GM12865 (cell line): ENCODE results near the gene EME1.
A peak's percentile ranks its signal among the peaks of the same experiment; 100 is the strongest.

Experiments
- DNase-seq: peaks from one replicate; pipeline ENCODE4 v3.0.0; 2010; ENCODE audit warnings: low read depth
- H3K4me3 ChIP-seq: 2 replicates; pipeline ENCODE4 v1.5.1; 2011; ENCODE audit warnings: mild to moderate bottlenecking, low read depth, low read length, control low read depth
- TF ChIP-seq, protein P1 (sequence below): IDR thresholded peaks from 2 replicates; pipeline ENCODE4 v1.5.1; 2011; ENCODE audit warnings: low read length, control low read depth, low read depth, inconsistent platforms; ENCODE audit not compliant: insufficient read depth; ENCODE audit errors: missing control alignments

Gene EME1

DNA sequence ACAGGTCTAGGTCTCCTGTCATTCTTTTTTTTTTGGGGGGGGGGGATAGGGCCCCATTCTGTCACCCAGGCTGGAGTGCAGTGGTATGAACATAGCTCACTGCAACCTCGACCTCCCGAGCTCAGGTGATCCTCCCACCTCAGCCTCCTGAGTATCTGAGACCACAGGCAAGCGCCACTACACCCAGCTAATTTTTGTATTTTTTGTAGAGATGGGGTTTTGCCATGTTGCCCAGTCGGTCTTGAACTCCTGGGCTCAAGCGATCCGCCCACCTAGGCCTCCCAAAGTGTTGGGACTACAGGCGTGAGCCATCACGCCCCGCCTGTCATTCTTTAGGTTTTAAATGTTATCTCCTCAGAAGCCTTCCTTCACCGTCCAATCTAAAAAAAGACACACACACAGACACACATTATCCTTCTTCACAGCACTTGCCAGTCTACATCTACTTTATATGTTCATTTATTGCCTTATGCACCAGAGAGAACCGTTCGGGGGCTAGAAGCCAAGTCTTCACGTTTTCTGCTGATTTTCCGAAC is 739 bp upstream of the EME1 start:
- H3K4me3 ChIP-seq, result peak overlapping the region; percentile 69
- no peak for DNase-seq
- TF ChIP-seq, protein P1, sequence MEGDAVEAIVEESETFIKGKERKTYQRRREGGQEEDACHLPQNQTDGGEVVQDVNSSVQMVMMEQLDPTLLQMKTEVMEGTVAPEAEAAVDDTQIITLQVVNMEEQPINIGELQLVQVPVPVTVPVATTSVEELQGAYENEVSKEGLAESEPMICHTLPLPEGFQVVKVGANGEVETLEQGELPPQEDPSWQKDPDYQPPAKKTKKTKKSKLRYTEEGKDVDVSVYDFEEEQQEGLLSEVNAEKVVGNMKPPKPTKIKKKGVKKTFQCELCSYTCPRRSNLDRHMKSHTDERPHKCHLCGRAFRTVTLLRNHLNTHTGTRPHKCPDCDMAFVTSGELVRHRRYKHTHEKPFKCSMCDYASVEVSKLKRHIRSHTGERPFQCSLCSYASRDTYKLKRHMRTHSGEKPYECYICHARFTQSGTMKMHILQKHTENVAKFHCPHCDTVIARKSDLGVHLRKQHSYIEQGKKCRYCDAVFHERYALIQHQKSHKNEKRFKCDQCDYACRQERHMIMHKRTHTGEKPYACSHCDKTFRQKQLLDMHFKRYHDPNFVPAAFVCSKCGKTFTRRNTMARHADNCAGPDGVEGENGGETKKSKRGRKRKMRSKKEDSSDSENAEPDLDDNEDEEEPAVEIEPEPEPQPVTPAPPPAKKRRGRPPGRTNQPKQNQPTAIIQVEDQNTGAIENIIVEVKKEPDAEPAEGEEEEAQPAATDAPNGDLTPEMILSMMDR, result no peak

DNA sequence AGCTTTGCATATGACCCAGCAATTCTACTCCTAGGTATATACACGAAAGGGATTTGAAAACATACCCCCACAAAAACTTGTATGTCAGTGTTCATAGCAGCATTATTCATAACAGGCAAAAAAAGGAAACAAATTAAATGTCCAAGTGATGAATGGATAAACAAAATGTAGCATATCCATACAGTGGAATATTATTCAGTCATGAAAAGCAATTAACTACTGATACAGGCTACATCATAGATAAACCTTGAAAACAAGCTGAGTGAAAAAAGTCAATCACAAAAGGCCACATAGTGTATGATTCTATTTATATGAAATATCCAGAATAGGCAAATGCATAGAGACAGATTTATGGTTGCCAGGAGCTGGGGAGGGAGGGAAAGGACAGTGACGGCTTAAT is 676 bp downstream of the EME1 start:
- no peak for DNase-seq
- peak overlapping the region; percentile 69 for H3K4me3 ChIP-seq
- TF ChIP-seq, protein P1, result no peak

DNA sequence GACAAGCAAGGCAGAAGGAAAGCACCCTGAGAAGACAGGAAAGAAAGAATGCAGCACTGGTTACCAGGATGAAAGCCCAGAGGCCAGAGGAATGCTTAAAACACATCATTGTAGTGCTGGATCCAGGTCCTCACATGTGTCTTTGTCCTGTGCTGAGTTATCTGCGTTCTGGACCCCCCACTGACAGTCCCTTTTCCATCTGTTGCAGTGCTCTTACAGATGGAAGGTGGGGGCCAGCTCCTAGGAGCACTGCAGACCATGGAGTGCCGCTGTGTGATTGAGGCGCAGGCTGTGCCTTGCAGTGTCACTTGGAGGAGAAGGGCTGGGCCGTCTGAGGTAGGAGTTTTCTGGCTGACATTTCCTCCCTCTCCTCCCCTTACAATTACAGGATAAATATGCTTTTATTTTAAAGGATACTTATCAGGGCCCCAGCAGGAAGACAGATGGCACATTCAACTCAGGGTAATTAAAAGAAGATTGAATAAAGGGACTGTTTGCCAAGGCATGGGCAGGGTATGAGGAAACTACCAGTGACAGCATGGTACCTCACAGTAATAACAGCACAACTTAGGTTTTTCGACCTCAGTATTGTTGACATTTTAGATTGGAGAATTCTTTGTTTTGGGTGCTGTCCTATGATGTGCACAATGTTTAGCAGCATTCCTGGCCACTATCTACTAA is 3.0 kb downstream of the EME1 start:
- DNase-seq, result no peak
- H3K4me3 ChIP-seq, result no peak overlapping the region
- TF ChIP-seq, protein P1, result no peak

DNA sequence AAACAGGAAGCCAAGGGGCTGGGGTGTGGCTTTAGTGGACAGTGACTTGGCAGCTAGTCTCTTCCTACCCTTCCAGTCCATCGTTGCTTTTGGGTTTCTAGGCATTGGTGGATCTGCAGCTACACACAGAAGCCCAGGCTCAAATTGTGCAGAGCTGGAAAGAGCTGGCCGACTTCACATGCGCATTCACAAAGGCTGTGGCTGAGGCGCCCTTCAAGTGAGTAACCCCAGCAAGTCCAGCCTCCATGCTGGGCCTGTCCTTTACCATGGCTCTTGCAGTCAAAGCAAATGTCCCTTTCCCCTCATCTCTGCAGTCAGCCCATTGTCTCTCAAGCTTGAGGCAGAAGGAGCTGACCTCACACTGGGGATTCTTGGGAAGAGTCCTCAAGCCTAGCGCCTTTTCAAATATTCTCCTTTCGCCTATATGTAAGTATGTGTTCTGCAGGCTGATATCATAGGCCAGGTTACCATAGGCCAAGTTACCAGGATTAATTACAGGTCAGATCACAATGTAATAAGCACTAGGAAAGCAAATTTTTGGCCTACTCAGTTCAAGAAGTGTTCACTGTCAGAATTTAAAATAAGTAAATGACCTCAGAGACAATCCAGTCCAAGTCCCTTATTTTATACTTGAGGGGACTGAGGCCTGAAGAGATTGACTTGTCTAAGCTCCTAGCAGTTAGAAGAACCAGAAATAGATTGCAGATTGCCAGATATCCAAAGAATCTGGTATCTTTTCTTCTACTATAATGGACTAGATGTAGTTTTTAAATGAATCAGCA is 6.5 kb downstream of the EME1 start:
- H3K4me3 ChIP-seq, result no peak overlapping the region
- DNase-seq, result no peak
- TF ChIP-seq, protein P1, result no peak

DNA sequence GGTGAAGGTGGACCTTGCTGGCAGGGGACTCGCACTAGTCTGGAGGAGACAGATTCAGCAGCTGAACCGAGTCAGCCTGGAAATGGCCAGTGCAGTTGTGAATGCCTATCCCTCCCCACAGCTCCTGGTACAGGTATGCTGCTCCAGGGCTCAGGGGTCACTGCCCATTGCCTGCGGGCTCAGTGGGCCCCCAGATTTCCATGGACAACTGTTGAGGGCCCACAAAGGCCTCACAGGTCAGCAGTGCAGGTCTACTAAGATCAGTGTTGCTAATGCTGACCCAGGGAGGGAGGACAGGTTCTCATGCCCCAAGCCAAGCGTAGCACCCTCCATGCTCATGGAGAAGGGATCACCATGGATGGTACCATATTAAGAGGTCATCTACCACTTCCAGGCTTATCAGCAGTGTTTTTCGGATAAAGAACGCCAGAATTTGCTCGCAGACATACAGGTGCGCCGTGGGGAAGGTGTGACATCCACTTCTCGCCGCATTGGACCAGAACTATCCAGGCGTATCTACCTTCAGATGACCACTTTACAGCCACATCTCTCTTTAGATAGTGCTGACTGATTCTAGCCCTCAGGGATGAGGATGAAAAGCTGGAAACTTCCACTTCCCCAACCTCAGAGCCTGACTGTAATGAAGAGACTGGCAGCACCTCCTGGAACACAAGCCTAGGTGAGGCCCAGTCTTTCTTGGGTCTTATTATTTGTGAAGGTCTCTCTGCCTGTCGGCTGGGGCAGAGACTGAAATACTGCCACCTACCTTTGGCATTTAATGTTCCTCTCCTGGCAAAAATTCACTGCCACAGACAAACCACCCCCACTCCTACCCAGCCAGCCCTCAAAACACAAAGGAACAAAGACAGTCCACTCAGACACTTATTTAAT is 7.6 kb downstream of the EME1 start:
- DNase-seq, result no peak
- H3K4me3 ChIP-seq, result no peak overlapping the region
- TF ChIP-seq, protein P1, result no peak

DNA sequence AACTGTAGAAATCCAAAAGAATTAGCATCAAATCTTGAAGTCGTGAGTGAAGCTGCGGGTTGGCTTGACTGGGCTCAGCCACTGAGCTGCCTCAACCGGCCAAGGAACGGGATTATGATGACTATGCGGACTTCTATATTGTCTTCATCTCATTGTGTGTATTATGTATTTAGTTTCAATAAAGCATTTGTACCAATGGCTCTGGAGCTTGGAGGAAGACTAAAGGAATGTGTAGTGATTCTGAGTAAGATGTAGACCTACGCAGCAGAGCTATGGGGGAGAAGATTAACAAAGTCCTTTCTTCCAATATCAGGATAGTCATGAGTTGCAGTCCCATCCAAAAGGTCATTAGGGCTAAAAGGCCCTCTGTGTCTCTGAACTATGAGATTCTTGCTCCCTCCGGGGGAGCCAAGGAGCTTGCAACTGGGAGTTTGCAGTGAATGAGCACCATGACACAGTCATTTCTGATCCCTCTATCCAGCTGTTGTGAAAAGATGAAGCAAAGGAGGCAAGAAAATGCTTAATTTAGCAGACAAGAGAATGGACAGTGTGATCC is 8.3 kb downstream of the EME1 start:
- TF ChIP-seq, protein P1, result no peak
- DNase-seq, result no peak

More for the DNA sequence above, 8.3 kb downstream of the EME1 start:
- no peak overlapping the region for H3K4me3 ChIP-seq
